T follicular helper cell (primary cell): Measurements from ENCODE around the gene DMD.

Source experiments
- DNase-seq: peaks from one replicate; pipeline ENCODE4 v3.0.0-alpha.2; 2020; ENCODE audit warnings: low read depth

Gene DMD

GRCh38 chrX:31338991-31339350 lies 1872.4 kb downstream of the DMD start:
- DNase-seq = no peak

GRCh38 chrX:31337332-31337731 lies 1874.0 kb downstream of the DMD start:
- no peak for DNase-seq

GRCh38 chrX:31336419-31336818 lies 1874.9 kb downstream of the DMD start:
- DNase-seq = no peak

- no peak for DNase-seq
These were observed 1876.4 kb downstream of the DMD start for GRCh38 chrX:31334997-31335396.

GRCh38 chrX:31333165-31333831 lies 1878.1 kb downstream of the DMD start:
- DNase-seq = no peak

- DNase-seq = no peak
These were observed 1879.4 kb downstream of the DMD start for GRCh38 chrX:31331928-31332327.

- DNase-seq = no peak
These were observed 1880.3 kb downstream of the DMD start for GRCh38 chrX:31331015-31331414.

GRCh38 chrX:31329298-31329697 lies 1882.1 kb downstream of the DMD start:
- no peak for DNase-seq

- DNase-seq = no peak
These were observed 1887.7 kb downstream of the DMD start for GRCh38 chrX:31323658-31324057.

GRCh38 chrX:31320740-31321139 lies 1890.6 kb downstream of the DMD start:
- no peak for DNase-seq

GRCh38 chrX:31319586-31319985 lies 1891.8 kb downstream of the DMD start:
- DNase-seq = no peak

GRCh38 chrX:31318866-31319265 lies 1892.5 kb downstream of the DMD start:
- DNase-seq = no peak

- DNase-seq = no peak
These were observed 1894.9 kb downstream of the DMD start for GRCh38 chrX:31316340-31316991.

GRCh38 chrX:31314921-31315320 lies 1896.4 kb downstream of the DMD start:
- DNase-seq = no peak

GRCh38 chrX:31307952-31308351 lies 1903.4 kb downstream of the DMD start:
- DNase-seq = no peak

GRCh38 chrX:31302573-31303075 lies 1908.7 kb downstream of the DMD start:
- no peak for DNase-seq

GRCh38 chrX:31301941-31302340 lies 1909.4 kb downstream of the DMD start:
- DNase-seq = no peak

- DNase-seq = no peak
These were observed 1910.1 kb downstream of the DMD start for GRCh38 chrX:31301203-31301602.

- DNase-seq = no peak
These were observed 1912.4 kb downstream of the DMD start for GRCh38 chrX:31298916-31299315.

- DNase-seq = no peak
These were observed 1913.5 kb downstream of the DMD start for GRCh38 chrX:31297881-31298280.

- DNase-seq = no peak
These were observed 1916.9 kb downstream of the DMD start for GRCh38 chrX:31294475-31294874.

- DNase-seq = no peak
These were observed 1917.9 kb downstream of the DMD start for GRCh38 chrX:31293409-31293808.

- DNase-seq = no peak
These were observed 1920.2 kb downstream of the DMD start for GRCh38 chrX:31291131-31291530.

GRCh38 chrX:31287861-31288260 lies 1923.5 kb downstream of the DMD start:
- DNase-seq = no peak
